ENCODE data around the gene SUPT20HL1.

The SUPT20HL1 gene

DNA sequence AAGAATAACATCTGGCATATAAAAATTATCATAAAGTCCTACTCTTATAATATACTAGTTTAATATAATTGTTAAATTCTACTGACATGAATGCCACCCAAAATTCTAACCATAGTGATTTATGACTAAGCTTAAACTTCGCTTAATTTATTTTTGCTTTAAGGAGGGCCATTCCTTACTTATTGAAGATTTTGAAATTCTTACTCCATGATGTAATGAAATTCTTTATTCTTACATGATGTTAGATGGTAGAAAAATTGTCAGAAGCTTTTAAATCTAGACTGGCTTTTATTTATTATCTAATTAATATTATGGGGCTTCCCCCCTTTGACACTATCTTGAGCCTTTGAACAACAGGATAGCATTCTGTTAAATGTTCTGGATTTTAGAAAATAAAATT lies 27.1 kb upstream of the SUPT20HL1 start:
- no peaks in the 10 kb centered on the region for H3K36me3 ChIP-seq (ENCODE audit: control insufficient read depth, insufficient read depth, low read length)
- H3K27ac ChIP-seq (ENCODE audit: insufficient read depth, low read length, poor library complexity, severe bottlenecking) = no peak overlapping the region
- DNase-seq = no peak
- H3K27me3 ChIP-seq (replicated peaks; ENCODE audit: control insufficient read depth, insufficient read depth, low read length, poor library complexity, severe bottlenecking) = no peaks in the 10 kb centered on the region
- H3K9me3 ChIP-seq (ENCODE audit: control insufficient read depth, low read length) = no peaks in the 10 kb centered on the region
- H3K4me1 ChIP-seq (ENCODE audit: control insufficient read depth, insufficient read depth, low read length, poor library complexity, severe bottlenecking) = no peaks in the 10 kb centered on the region
- H3K4me3 ChIP-seq (ENCODE audit: insufficient read depth, low read depth, low read length, poor library complexity, severe bottlenecking) = no peak overlapping the region

GRCh38 chrX:24334461-24334860 lies 26.0 kb upstream of the SUPT20HL1 start:
- Histone ChIP-seq H3K36me3 (ENCODE audit: control insufficient read depth, insufficient read depth, low read length) (no peaks in the 10 kb centered on the region), H3K9me3 (ENCODE audit: control insufficient read depth, low read length) (no peaks in the 10 kb centered on the region), H3K27me3 (replicated peaks; ENCODE audit: control insufficient read depth, insufficient read depth, low read length, poor library complexity, severe bottlenecking) (no peaks in the 10 kb centered on the region), H3K4me1 (ENCODE audit: control insufficient read depth, insufficient read depth, low read length, poor library complexity, severe bottlenecking) (no peaks in the 10 kb centered on the region), H3K4me3 (ENCODE audit: insufficient read depth, low read depth, low read length, poor library complexity, severe bottlenecking) (no peak overlapping the region), H3K27ac (ENCODE audit: insufficient read depth, low read length, poor library complexity, severe bottlenecking) (no peak overlapping the region)
- DNase-seq = no peak

- Histone ChIP-seq H3K4me3 (ENCODE audit: insufficient read depth, low read depth, low read length, poor library complexity, severe bottlenecking) (no peak overlapping the region), H3K36me3 (ENCODE audit: control insufficient read depth, insufficient read depth, low read length) (no peaks in the 10 kb centered on the region), H3K27ac (ENCODE audit: insufficient read depth, low read length, poor library complexity, severe bottlenecking) (no peak overlapping the region), H3K4me1 (ENCODE audit: control insufficient read depth, insufficient read depth, low read length, poor library complexity, severe bottlenecking) (no peaks in the 10 kb centered on the region), H3K9me3 (ENCODE audit: control insufficient read depth, low read length) (no peaks in the 10 kb centered on the region), H3K27me3 (replicated peaks; ENCODE audit: control insufficient read depth, insufficient read depth, low read length, poor library complexity, severe bottlenecking) (no peaks in the 10 kb centered on the region)
- DNase-seq = no peak
Observed at GRCh38 chrX:24335871-24336270, 24.6 kb upstream of the SUPT20HL1 start.

DNA sequence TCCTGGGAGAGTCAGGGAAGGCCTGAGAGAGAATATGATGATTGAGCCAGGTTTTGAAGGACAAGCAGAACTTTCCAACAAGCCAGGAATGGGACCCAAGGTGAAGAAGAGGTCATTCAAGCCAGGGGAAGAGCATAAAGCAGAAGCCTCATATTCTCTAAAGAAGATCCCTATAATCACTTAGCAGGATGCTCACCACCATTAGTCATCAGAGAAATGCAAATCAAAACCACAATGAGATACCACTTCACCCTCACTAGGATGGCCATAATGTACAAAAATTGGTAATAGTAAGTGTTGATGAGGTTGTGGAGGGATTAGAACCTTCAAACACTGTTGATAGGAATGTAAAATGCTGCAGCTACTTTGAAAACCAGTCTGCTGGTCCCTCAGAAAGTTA lies 20.5 kb upstream of the SUPT20HL1 start:
- Histone ChIP-seq H3K36me3 (ENCODE audit: control insufficient read depth, insufficient read depth, low read length) (no peaks in the 10 kb centered on the region), H3K4me3 (ENCODE audit: insufficient read depth, low read depth, low read length, poor library complexity, severe bottlenecking) (no peak overlapping the region), H3K9me3 (ENCODE audit: control insufficient read depth, low read length) (no peaks in the 10 kb centered on the region), H3K27ac (ENCODE audit: insufficient read depth, low read length, poor library complexity, severe bottlenecking) (no peak overlapping the region), H3K4me1 (ENCODE audit: control insufficient read depth, insufficient read depth, low read length, poor library complexity, severe bottlenecking) (no peaks in the 10 kb centered on the region), H3K27me3 (replicated peaks; ENCODE audit: control insufficient read depth, insufficient read depth, low read length, poor library complexity, severe bottlenecking) (no peaks in the 10 kb centered on the region)
- DNase-seq = no peak

DNA sequence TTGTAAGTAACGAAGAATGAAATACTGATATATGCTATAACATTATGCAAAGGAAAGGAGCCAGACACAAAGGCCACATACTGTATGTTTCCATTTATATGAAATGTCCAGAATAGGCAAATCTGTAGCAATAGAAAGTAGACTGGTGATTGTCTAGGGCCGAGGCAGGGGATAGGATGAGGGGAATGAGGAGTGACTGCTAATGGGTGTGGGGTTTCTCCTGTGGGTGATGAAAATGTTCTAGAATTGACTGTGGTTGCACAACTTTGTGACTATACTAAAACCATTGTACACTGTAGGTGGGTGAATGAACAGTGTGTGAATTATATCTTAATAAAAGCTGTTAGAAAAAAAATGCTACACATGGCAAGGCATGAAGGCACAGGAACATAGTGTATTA lies 19.9 kb upstream of the SUPT20HL1 start:
- DNase-seq = no peak
- Histone ChIP-seq H3K9me3 (ENCODE audit: control insufficient read depth, low read length) (no peaks in the 10 kb centered on the region), H3K4me1 (ENCODE audit: control insufficient read depth, insufficient read depth, low read length, poor library complexity, severe bottlenecking) (no peaks in the 10 kb centered on the region), H3K27me3 (replicated peaks; ENCODE audit: control insufficient read depth, insufficient read depth, low read length, poor library complexity, severe bottlenecking) (no peaks in the 10 kb centered on the region), H3K27ac (ENCODE audit: insufficient read depth, low read length, poor library complexity, severe bottlenecking) (no peak overlapping the region), H3K36me3 (ENCODE audit: control insufficient read depth, insufficient read depth, low read length) (no peaks in the 10 kb centered on the region), H3K4me3 (ENCODE audit: insufficient read depth, low read depth, low read length, poor library complexity, severe bottlenecking) (no peak overlapping the region)

DNA sequence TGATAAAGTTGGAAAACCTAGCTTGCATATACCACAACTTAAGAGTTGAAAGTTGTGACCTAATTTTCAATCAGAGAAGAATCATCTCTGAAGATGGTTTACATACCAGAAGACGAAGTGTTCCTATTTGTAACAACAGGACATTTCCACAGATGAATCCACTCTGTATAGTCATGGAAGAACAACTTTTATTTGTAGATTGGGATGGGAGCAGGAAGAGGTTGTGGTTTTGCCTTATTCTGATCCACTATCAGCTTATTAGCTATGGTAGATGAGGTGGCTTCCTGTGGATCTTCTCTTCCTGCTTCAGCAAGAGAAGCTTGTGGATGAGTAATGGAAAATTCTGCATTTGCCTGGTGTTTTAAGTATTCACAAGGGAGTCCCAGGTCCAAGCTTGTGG lies 18.6 kb upstream of the SUPT20HL1 start:
- H3K9me3 ChIP-seq (ENCODE audit: control insufficient read depth, low read length) = no peaks in the 10 kb centered on the region
- H3K36me3 ChIP-seq (ENCODE audit: control insufficient read depth, insufficient read depth, low read length) = no peaks in the 10 kb centered on the region
- no peak overlapping the region for H3K27ac ChIP-seq (ENCODE audit: insufficient read depth, low read length, poor library complexity, severe bottlenecking)
- no peak for DNase-seq
- H3K4me3 ChIP-seq (ENCODE audit: insufficient read depth, low read depth, low read length, poor library complexity, severe bottlenecking) = no peak overlapping the region
- H3K27me3 ChIP-seq (replicated peaks; ENCODE audit: control insufficient read depth, insufficient read depth, low read length, poor library complexity, severe bottlenecking) = no peaks in the 10 kb centered on the region
- H3K4me1 ChIP-seq (ENCODE audit: control insufficient read depth, insufficient read depth, low read length, poor library complexity, severe bottlenecking) = no peaks in the 10 kb centered on the region

- Histone ChIP-seq H3K4me3 (ENCODE audit: insufficient read depth, low read depth, low read length, poor library complexity, severe bottlenecking) (no peak overlapping the region), H3K27ac (ENCODE audit: insufficient read depth, low read length, poor library complexity, severe bottlenecking) (no peak overlapping the region)
- no peak for DNase-seq
Observed at GRCh38 chrX:24343719-24344118, 16.7 kb upstream of the SUPT20HL1 start.

DNA sequence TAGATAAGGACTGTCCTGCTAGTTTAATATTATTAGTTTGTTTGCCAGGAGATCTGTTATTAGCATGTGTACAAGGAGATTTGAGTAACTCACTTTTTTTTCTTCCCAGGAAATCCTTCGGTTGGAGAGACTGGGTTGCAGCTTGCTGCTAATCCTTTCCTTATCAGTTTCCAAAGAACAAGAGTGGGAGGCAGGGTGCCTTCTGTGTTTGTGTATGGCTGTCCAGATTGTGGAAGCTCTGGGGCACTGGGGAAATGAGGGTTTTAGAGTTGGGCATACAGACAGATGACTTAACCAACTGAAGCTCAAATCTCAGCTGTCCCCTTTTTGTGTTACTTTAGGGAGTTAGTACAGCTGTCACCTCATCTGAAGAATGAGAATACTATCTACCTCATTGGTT lies 12.6 kb upstream of the SUPT20HL1 start:
- no peaks in the 10 kb centered on the region for H3K27me3 ChIP-seq (replicated peaks; ENCODE audit: control insufficient read depth, insufficient read depth, low read length, poor library complexity, severe bottlenecking)
- DNase-seq = no peak
- H3K4me1 ChIP-seq (ENCODE audit: control insufficient read depth, insufficient read depth, low read length, poor library complexity, severe bottlenecking) = no peaks in the 10 kb centered on the region
- no peak overlapping the region for H3K4me3 ChIP-seq (ENCODE audit: insufficient read depth, low read depth, low read length, poor library complexity, severe bottlenecking)
- H3K27ac ChIP-seq (ENCODE audit: insufficient read depth, low read length, poor library complexity, severe bottlenecking) = no peak overlapping the region
- H3K9me3 ChIP-seq (ENCODE audit: control insufficient read depth, low read length) = no peaks in the 10 kb centered on the region
- no peaks in the 10 kb centered on the region for H3K36me3 ChIP-seq (ENCODE audit: control insufficient read depth, insufficient read depth, low read length)

More at GRCh38 chrX:24343719-24344118, 16.7 kb upstream of the SUPT20HL1 start:
- Histone ChIP-seq H3K9me3 (ENCODE audit: control insufficient read depth, low read length) (no peaks in the 10 kb centered on the region), H3K27me3 (replicated peaks; ENCODE audit: control insufficient read depth, insufficient read depth, low read length, poor library complexity, severe bottlenecking) (no peaks in the 10 kb centered on the region), H3K4me1 (ENCODE audit: control insufficient read depth, insufficient read depth, low read length, poor library complexity, severe bottlenecking) (no peaks in the 10 kb centered on the region), H3K36me3 (ENCODE audit: control insufficient read depth, insufficient read depth, low read length) (no peaks in the 10 kb centered on the region)

DNA sequence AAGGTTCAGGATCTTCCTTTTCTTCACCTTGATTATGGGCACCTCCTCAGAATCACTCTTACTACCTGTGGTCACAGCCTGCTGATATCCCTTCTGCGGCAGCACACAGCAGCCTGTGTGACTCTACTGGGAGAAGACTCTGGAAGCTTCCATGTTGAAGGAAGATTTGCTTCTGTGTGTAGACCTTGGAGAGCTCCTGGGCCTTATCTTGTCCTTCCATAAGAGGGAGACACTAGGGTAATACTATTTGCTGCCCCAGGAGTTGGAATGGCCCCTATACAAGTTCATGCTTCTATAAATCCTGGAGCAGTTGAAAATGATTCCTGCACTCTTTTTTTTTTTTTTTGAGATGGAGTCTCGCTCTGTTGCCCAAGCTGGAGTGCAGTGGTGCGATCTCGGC lies 10.2 kb upstream of the SUPT20HL1 start:
- no peak for DNase-seq
- no peaks in the 10 kb centered on the region for H3K27me3 ChIP-seq (replicated peaks; ENCODE audit: control insufficient read depth, insufficient read depth, low read length, poor library complexity, severe bottlenecking)
- no peak overlapping the region for H3K27ac ChIP-seq (ENCODE audit: insufficient read depth, low read length, poor library complexity, severe bottlenecking)
- H3K9me3 ChIP-seq (ENCODE audit: control insufficient read depth, low read length) = no peaks in the 10 kb centered on the region
- no peak overlapping the region for H3K4me3 ChIP-seq (ENCODE audit: insufficient read depth, low read depth, low read length, poor library complexity, severe bottlenecking)
- H3K36me3 ChIP-seq (ENCODE audit: control insufficient read depth, insufficient read depth, low read length) = no peaks in the 10 kb centered on the region
- H3K4me1 ChIP-seq (ENCODE audit: control insufficient read depth, insufficient read depth, low read length, poor library complexity, severe bottlenecking) = no peaks in the 10 kb centered on the region

GRCh38 chrX:24355095-24355494 lies 5.3 kb upstream of the SUPT20HL1 start:
- Histone ChIP-seq H3K4me3 (ENCODE audit: insufficient read depth, low read depth, low read length, poor library complexity, severe bottlenecking) (no peak overlapping the region), H3K4me1 (ENCODE audit: control insufficient read depth, insufficient read depth, low read length, poor library complexity, severe bottlenecking) (no peaks in the 10 kb centered on the region), H3K27ac (ENCODE audit: insufficient read depth, low read length, poor library complexity, severe bottlenecking) (no peak overlapping the region), H3K9me3 (ENCODE audit: control insufficient read depth, low read length) (no peaks in the 10 kb centered on the region), H3K36me3 (ENCODE audit: control insufficient read depth, insufficient read depth, low read length) (no peaks in the 10 kb centered on the region), H3K27me3 (replicated peaks; ENCODE audit: control insufficient read depth, insufficient read depth, low read length, poor library complexity, severe bottlenecking) (no peaks in the 10 kb centered on the region)
- DNase-seq = no peak

- no peaks in the 10 kb centered on the region for H3K4me1 ChIP-seq (ENCODE audit: control insufficient read depth, insufficient read depth, low read length, poor library complexity, severe bottlenecking)
- H3K36me3 ChIP-seq (ENCODE audit: control insufficient read depth, insufficient read depth, low read length) = no peaks in the 10 kb centered on the region
- H3K9me3 ChIP-seq (ENCODE audit: control insufficient read depth, low read length) = no peaks in the 10 kb centered on the region
- no peak overlapping the region for H3K4me3 ChIP-seq (ENCODE audit: insufficient read depth, low read depth, low read length, poor library complexity, severe bottlenecking)
- no peak overlapping the region for H3K27ac ChIP-seq (ENCODE audit: insufficient read depth, low read length, poor library complexity, severe bottlenecking)
- no peak for DNase-seq
- H3K27me3 ChIP-seq (replicated peaks; ENCODE audit: control insufficient read depth, insufficient read depth, low read length, poor library complexity, severe bottlenecking) = no peaks in the 10 kb centered on the region
Observed at GRCh38 chrX:24357106-24357505, 3.3 kb upstream of the SUPT20HL1 start.
